Measurements from ENCODE around the gene UBQLNL. TPM values are rescaled to one million over a fixed set of nuclear protein-coding genes. Genes with fewer than 3 reads are reported as not detected.

The UBQLNL gene
- total and polyA plus RNA-seq, 10 of the 15 experiments (the other 5 are each of a cell fraction or from before 2014, with no cell fraction given), result 0.13 to 1.6 (median 0.37) TPM

- Histone ChIP-seq H3K9me3 (replicated peaks; ENCODE audit: control insufficient read depth, insufficient read depth, low read length) (no peaks in the 10 kb centered on the region), H3K27me3 (replicated peaks in 1 of 2; ENCODE audit: control insufficient read depth in 2 of 2, insufficient read depth in 2 of 2, low read length in 1 of 2) (no peaks in the 10 kb centered on the region), H3K4me2 (ENCODE audit: control insufficient read depth, insufficient read depth) (no peak overlapping the region), H2AFZ (ENCODE audit: control insufficient read depth, low read depth, low read length) (no peak overlapping the region), H3K4me3 (no peak overlapping the region), H3K36me3 (ENCODE audit: control insufficient read depth in 2 of 2, insufficient read depth in 2 of 2, low read length in 1 of 2) (no peaks in the 10 kb centered on the region), H3K9ac (ENCODE audit: control insufficient read depth, insufficient read depth, low read length) (no peak overlapping the region), H3K27ac (ENCODE audit: control insufficient read depth, insufficient read depth) (no peak overlapping the region), H4K20me1 (ENCODE audit: control insufficient read depth, insufficient read depth) (no peaks in the 10 kb centered on the region), H3K4me1 (ENCODE audit: control insufficient read depth, insufficient read depth, low read length) (no peaks in the 10 kb centered on the region), H3K79me2 (ENCODE audit: control insufficient read depth, insufficient read depth, low read length) (no peaks in the 10 kb centered on the region)
- POLR2A ChIA-PET, result no interaction called here
- FAIRE-seq, result no peak
- SMC1A ChIA-PET (ENCODE audit: uncharacterized antibody, unreplicated experiment), result interaction anchor here (0.8 kb wide), 1 partner anchor 14 kb away, joined by 3 read pairs; no protein-coding TSS in a partner anchor
- in situ Hi-C loops (cut with MboI), result no loop called here
- BruUV-seq (replicated peaks), result no TSS peak
- WGBS (ENCODE audit: insufficient coverage, insufficient replicate concordance, low lambda C conversion rate, missing lambda C conversion rate), result 0% methylated on average over 2 of the region's 2 CpGs
- no peak for TF ChIP-seq ZBTB33 (IDR thresholded peaks at IDR 0.05)
- TF ChIP-seq SKIL (IDR thresholded peaks at IDR 0.05; ENCODE audit: low read depth, poor library complexity, severe bottlenecking), result no peak
- no peak for TF ChIP-seq BMI1 (IDR thresholded peaks at IDR 0.05; ENCODE audit: borderline replicate concordance)
- no peak for TF ChIP-seq MYB (IDR thresholded peaks at IDR 0.05; ENCODE audit: borderline replicate concordance, low read depth, low read length)
- no peak for ATAC-seq
- CTCF ChIA-PET, result interaction anchor here (2.9 kb wide), 1 partner anchor 23 kb away, joined by 12 read pairs; no protein-coding TSS in a partner anchor
- DNase-seq (ENCODE audit: low read depth, low spot score), result no peak
- intact Hi-C loops (cut with micrococcal nuclease; ENCODE audit: unreplicated experiment), result no loop called here
- RAD21 ChIA-PET (ENCODE audit: unreplicated experiment), result interaction anchor here (1.5 kb wide), 1 partner anchor 23 kb away, joined by 4 read pairs; no protein-coding TSS in a partner anchor
These were observed 16.8 kb downstream of the UBQLNL start for GRCh38 chr11:5499671-5500070.
